Loucy (cell line): Measurements from ENCODE around the gene MEGF6.

Experiments
- H2AFZ ChIP-seq: fragments of 200-600 bp; sonication (generic); 2 replicates; pipeline ENCODE4 v1.6.0; 2016; ENCODE audit warnings: antibody characterized with exemption, mild to moderate bottlenecking, low read length, moderate library complexity
- H3F3A ChIP-seq: fragments of 200-600 bp; 2 replicates; pipeline ENCODE4 v1.6.0; 2016; ENCODE audit warnings: antibody characterized with exemption, low read depth, mild to moderate bottlenecking
- H3K27me3 ChIP-seq: fragments of 200-600 bp; sonication (generic); 2 replicates; pipeline ENCODE4 v1.6.1; 2014; ENCODE audit warnings: low read length, mild to moderate bottlenecking; ENCODE audit not compliant: insufficient read depth, poor library complexity, severe bottlenecking
- H3K36me3 ChIP-seq: fragments of 200-600 bp; sonication (generic); 2 replicates; pipeline ENCODE4 v1.6.1; 2016; ENCODE audit warnings: low read length; ENCODE audit not compliant: insufficient read depth
- H3K4me1 ChIP-seq: fragments of 200-600 bp; sonication (generic); 2 replicates; pipeline ENCODE4 v1.5.1; 2014; ENCODE audit warnings: low read length, mild to moderate bottlenecking; ENCODE audit not compliant: insufficient read depth, poor library complexity, severe bottlenecking
- H3K4me2 ChIP-seq: fragments of 200-600 bp; sonication (generic); 2 replicates; pipeline ENCODE4 v1.6.0; 2014; ENCODE audit warnings: antibody characterized with exemption, low read length, low read depth, mild to moderate bottlenecking; ENCODE audit not compliant: poor library complexity, severe bottlenecking
- H3K4me3 ChIP-seq: fragments of 200-600 bp; sonication (generic); 2 replicates; pipeline ENCODE4 v1.5.1; 2014; ENCODE audit warnings: low read length, mild to moderate bottlenecking, mixed read lengths; ENCODE audit not compliant: poor library complexity, severe bottlenecking
- H3K79me2 ChIP-seq: fragments of 200-600 bp; sonication (generic); 2 replicates; pipeline ENCODE4 v1.6.1; 2014; ENCODE audit warnings: low read length; ENCODE audit not compliant: insufficient read depth
- H3K9ac ChIP-seq: fragments of 200-600 bp; sonication (generic); 2 replicates; pipeline ENCODE4 v1.6.0; 2014; ENCODE audit warnings: mild to moderate bottlenecking, low read depth, low read length, moderate library complexity; ENCODE audit not compliant: poor library complexity, severe bottlenecking
- H3K9me2 ChIP-seq: fragments of 200-600 bp; sonication (generic); replicated peaks from 2 replicates; pipeline ENCODE4 v1.6.1; 2016; ENCODE audit warnings: low read depth, low read length, mixed read lengths
- H3K9me3 ChIP-seq: fragments of 200-600 bp; sonication (generic); 2 replicates; pipeline ENCODE4 v1.6.1; 2014; ENCODE audit warnings: mild to moderate bottlenecking, antibody characterized with exemption, low read length, low read depth; ENCODE audit not compliant: insufficient read depth
- H4K20me1 ChIP-seq: fragments of 200-600 bp; sonication (generic); 2 replicates; pipeline ENCODE4 v1.6.0; 2014; ENCODE audit warnings: antibody characterized with exemption, low read length, mild to moderate bottlenecking; ENCODE audit not compliant: insufficient read depth, poor library complexity, severe bottlenecking
- EZH2phosphoT487 ChIP-seq: fragments of 200-600 bp; IDR thresholded peaks from 2 replicates; pipeline ENCODE4 v1.6.1; 2018; ENCODE audit warnings: antibody characterized with exemption, mild to moderate bottlenecking, moderate library complexity, borderline replicate concordance
- TF ChIP-seq, protein P1 (sequence below): fragments of 200-600 bp; sonication (generic); conservative IDR thresholded peaks from 2 replicates; pipeline ENCODE4 v1.5.1; 2014; ENCODE audit warnings: mild to moderate bottlenecking, antibody characterized with exemption, low read length

Gene MEGF6

DNA sequence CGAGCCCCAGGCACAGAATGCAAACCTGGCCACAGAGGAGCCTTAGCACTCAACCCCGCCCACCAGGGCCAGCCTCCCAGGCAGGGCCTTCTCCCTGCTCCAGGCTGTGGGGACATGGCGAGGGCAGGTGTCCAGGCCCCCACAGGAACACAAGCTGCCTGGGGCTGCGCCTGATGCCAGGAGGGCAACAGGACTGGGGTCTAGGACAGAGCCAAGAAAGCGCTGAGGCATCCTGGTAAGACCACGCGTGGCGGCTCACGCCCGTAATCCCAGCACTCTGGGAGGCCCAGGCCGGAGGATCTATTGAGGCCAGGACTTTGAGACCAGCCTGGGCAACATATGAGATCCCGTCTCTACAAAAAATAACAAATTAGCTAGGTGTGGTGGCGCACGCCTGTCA, 59.1 kb downstream of the MEGF6 start:
- no peaks in the 10 kb centered on the region for H4K20me1 ChIP-seq
- no peaks in the 10 kb centered on the region for H3F3A ChIP-seq
- H3K9me2 ChIP-seq = no peaks in the 10 kb centered on the region
- H3K27me3 ChIP-seq = no peaks in the 10 kb centered on the region
- no peaks in the 10 kb centered on the region for H3K4me1 ChIP-seq
- no peak overlapping the region for H3K4me2 ChIP-seq
- no peak overlapping the region for H3K9ac ChIP-seq
- H3K79me2 ChIP-seq = no peaks in the 10 kb centered on the region
- H3K4me3 ChIP-seq = no peak overlapping the region
- no peak overlapping the region for H2AFZ ChIP-seq
- no peaks in the 10 kb centered on the region for H3K36me3 ChIP-seq
- H3K9me3 ChIP-seq = no peaks in the 10 kb centered on the region
- TF ChIP-seq EZH2phosphoT487 = no peak
- TF ChIP-seq, protein P1, sequence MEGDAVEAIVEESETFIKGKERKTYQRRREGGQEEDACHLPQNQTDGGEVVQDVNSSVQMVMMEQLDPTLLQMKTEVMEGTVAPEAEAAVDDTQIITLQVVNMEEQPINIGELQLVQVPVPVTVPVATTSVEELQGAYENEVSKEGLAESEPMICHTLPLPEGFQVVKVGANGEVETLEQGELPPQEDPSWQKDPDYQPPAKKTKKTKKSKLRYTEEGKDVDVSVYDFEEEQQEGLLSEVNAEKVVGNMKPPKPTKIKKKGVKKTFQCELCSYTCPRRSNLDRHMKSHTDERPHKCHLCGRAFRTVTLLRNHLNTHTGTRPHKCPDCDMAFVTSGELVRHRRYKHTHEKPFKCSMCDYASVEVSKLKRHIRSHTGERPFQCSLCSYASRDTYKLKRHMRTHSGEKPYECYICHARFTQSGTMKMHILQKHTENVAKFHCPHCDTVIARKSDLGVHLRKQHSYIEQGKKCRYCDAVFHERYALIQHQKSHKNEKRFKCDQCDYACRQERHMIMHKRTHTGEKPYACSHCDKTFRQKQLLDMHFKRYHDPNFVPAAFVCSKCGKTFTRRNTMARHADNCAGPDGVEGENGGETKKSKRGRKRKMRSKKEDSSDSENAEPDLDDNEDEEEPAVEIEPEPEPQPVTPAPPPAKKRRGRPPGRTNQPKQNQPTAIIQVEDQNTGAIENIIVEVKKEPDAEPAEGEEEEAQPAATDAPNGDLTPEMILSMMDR = no peak

DNA sequence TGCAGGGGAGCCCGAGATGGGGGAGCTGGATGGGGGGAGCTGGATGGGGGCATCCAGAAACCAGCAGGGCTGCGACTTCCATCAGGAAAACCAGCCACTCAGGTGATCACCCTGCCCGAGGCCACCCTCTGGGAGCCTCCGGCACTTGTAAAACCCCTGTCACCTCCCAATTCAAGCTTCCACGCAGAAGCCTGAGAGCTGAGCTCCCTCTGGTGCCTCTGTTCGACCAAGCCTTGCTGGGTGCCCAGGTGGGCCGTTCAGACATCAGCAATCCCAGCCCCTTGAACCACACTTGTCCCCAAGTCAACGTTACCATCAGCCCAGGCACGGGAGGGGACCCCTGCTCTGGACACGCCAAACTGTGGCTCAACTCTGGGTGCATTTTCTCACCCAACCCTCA, 59.6 kb downstream of the MEGF6 start:
- Histone ChIP-seq H3K9me3 (no peaks in the 10 kb centered on the region), H3K4me2 (no peak overlapping the region), H3K4me1 (no peaks in the 10 kb centered on the region), H3K9me2 (no peaks in the 10 kb centered on the region), H3K4me3 (no peak overlapping the region), H2AFZ (no peak overlapping the region), H3K36me3 (no peaks in the 10 kb centered on the region), H3K27me3 (no peaks in the 10 kb centered on the region), H3F3A (no peaks in the 10 kb centered on the region), H3K9ac (no peak overlapping the region), H4K20me1 (no peaks in the 10 kb centered on the region), H3K79me2 (no peaks in the 10 kb centered on the region)
- no peak for TF ChIP-seq EZH2phosphoT487
- TF ChIP-seq, protein P1 = no peak

DNA sequence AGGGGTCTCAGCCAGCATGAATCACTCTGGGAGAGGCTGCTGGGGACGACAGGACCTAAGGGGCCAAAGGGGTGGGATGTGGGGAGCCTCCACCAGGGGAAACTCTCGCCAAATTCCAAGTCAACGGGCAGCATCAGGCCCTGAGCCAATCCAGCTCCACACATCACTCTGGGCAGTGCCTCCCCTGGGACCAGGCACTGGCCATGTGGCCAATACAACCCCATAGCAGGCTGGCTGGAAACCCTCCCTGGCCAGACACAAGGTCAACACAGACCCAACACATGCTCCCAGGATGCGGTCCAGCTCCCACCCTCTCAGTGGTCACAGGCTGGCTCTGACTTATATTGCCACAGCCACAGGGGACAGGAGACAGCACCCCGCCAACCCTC, 60.0 kb downstream of the MEGF6 start:
- H2AFZ ChIP-seq = no peak overlapping the region
- no peak overlapping the region for H3K4me3 ChIP-seq
- H3K4me2 ChIP-seq = no peak overlapping the region
- H3K27me3 ChIP-seq = no peaks in the 10 kb centered on the region
- H3F3A ChIP-seq = no peaks in the 10 kb centered on the region
- no peaks in the 10 kb centered on the region for H3K36me3 ChIP-seq
- H3K9ac ChIP-seq = no peak overlapping the region
- H3K4me1 ChIP-seq = no peaks in the 10 kb centered on the region
- no peaks in the 10 kb centered on the region for H3K79me2 ChIP-seq
- no peaks in the 10 kb centered on the region for H3K9me3 ChIP-seq
- H4K20me1 ChIP-seq = no peaks in the 10 kb centered on the region
- TF ChIP-seq, protein P1 = no peak
- no peaks in the 10 kb centered on the region for H3K9me2 ChIP-seq
